PC-9 (cell line): ENCODE results near the gene EIF2D.

Experiments
- CTCF ChIP-seq: fragments of 200-600 bp; sonication (generic); conservative IDR thresholded peaks from 2 replicates; pipeline ENCODE4 v1.6.1; 2017; ENCODE audit warnings: mixed run types, antibody characterized with exemption, mild to moderate bottlenecking, moderate library complexity
- EZH2 ChIP-seq: fragments of 200-600 bp; sonication (generic); IDR thresholded peaks from 2 replicates; pipeline ENCODE4 v1.8.0; 2017; ENCODE audit warnings: antibody characterized with exemption, low read depth

GRCh38 chr1:206633708-206634121 is 21.4 kb upstream of the EIF2D start:
- TF ChIP-seq CTCF (no peak), EZH2 (no peak)
